Measurements from ENCODE around the gene ABHD10.

- TF ChIP-seq CTCF (IDR thresholded peaks at IDR 0.05) (no peak), POLR2A (IDR thresholded peaks at IDR 0.05) (no peak)
Measured at GRCh38 chr3:111939873-111940272, 39.0 kb upstream of the ABHD10 start.
